ES-I3 (cell line): Measurements from ENCODE around the gene DNAI2.

ENCODE experiments used
- H3K36me3 ChIP-seq: 2 replicates; pipeline ENCODE4 v1.6.1; 2013; ENCODE audit warnings: mild to moderate bottlenecking, low read length, control low read depth, moderate library complexity; ENCODE audit not compliant: insufficient read depth
- H3K4me1 ChIP-seq: 2 replicates; pipeline ENCODE4 v1.6.1; 2013; ENCODE audit warnings: mild to moderate bottlenecking, control low read depth, low read length; ENCODE audit not compliant: insufficient read depth
- H3K9ac ChIP-seq: 2 replicates; pipeline ENCODE4 v1.6.1; 2013; ENCODE audit warnings: low read depth, mild to moderate bottlenecking, low read length, moderate library complexity
- H3K9me3 ChIP-seq: 2 replicates; pipeline ENCODE4 v1.6.1; 2013; ENCODE audit warnings: mild to moderate bottlenecking, low read length, moderate library complexity; ENCODE audit not compliant: control insufficient read depth, insufficient read depth

Gene DNAI2

DNA sequence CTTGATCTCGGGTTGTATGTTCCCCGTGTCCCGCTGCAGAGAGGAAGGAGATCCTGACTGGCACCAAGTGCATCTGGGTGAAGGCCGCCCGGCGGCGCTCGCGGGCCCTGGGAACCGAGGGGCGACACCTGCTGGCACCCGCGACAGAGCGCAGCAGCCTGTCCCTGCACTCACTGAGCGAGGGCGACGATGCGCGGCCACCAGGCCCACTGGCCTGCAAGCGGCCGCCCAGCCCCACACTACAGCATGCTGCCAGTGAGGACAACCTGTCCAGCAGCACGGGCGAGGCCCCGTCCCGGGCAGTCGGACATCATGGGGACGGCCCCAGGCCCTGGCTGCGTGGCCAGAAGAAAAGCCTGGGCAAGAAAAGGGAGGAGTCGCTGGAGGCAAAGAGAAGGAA lies 80.1 kb downstream of the DNAI2 start:
- Histone ChIP-seq H3K36me3 (no peaks in the 10 kb centered on the region), H3K9ac (no peak overlapping the region), H3K4me1 (no peaks in the 10 kb centered on the region; the same call in 1 of the 2 replicates), H3K9me3 (no peaks in the 10 kb centered on the region)

DNA sequence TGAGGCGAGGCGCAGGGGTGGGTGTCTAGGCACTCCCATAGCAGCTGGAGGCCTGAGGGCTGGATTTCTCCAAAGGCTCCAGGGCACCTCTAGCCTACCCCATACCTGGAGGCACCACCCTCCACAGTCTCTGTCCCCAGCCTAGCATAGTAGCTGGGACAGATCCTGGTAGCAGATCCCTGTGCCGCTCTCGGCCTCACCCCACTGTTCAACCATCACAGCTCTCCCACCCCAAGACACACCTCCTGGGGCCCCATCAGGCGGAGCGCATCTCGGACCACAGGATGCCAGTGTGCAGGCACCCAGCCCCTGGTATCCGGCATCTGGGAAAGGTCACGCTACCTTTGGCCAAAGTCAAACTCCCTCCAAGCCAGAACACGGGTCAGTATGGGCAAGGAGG lies 80.5 kb downstream of the DNAI2 start:
- Histone ChIP-seq H3K9me3 (no peaks in the 10 kb centered on the region), H3K9ac (no peak overlapping the region), H3K4me1 (no peaks in the 10 kb centered on the region; the same call in 1 of the 2 replicates), H3K36me3 (no peaks in the 10 kb centered on the region)

DNA sequence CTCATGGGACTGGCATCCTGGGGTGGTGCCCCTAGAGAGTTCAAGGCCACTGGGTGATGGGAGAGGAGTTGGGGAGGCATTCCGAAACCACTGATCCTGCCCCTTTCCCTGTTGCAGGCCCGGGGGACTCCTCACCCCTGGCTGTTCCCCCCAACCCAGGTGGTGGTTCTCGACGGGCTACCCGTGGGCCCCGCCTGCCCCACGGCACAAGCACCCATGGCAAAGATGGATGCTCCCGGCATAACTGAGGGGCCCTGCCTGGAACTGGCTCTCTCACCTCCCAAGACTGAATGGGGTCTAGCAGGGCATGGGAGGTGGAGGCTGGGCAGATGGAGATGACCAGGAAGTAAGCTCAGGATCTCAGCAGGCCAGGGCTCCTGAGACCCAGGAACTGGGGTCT lies 81.0 kb downstream of the DNAI2 start:
- no peaks in the 10 kb centered on the region for H3K36me3 ChIP-seq
- no peaks in the 10 kb centered on the region; the same call in 1 of the 2 replicates for H3K4me1 ChIP-seq
- H3K9me3 ChIP-seq: no peaks in the 10 kb centered on the region
- H3K9ac ChIP-seq: no peak overlapping the region

DNA sequence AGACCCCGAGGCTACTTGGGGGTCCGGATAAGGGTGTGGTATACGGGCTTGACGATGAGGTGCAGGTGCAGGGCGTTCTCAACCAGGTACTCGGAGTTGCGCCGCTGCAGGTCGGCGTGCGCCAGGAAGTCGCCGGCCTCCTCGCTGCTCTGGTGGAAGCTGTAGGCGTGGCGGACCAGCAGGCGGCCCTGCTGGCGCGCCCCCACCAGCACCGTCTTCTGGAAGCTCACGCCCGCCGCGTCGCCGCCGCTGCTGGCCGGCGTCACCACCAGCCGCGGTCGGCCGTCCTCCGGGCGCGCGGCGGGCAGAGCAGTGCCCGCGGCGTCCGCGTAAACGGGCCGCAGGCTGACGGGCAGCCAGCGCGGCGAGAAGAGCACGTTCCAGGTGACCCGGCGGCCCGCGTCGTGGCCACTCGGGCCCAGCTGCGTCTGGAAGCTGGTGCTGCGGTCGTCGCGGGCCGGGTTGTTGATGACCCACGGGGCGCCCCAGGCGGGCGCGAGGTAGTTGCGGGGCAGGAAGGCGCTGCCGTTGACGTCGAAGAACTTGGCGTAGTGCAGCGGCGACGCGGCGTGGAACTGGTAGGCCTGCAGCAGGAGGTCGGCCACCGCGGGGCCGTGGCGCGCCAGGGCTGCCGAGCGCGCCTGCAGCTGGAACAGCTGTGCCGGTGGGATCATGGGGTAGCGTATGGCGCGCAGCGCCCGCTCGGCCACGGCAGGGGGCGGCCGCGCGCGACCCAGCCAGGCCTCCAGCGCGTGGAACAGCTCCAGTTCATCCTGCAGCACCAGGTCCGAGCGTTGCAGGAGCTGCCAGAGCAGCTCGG lies 82.8 kb downstream of the DNAI2 start:
- no peaks in the 10 kb centered on the region for H3K9me3 ChIP-seq
- peaks cover 4% of the 10 kb centered on the region; the same call in 1 of the 2 replicates for H3K4me1 ChIP-seq
- no peaks in the 10 kb centered on the region for H3K36me3 ChIP-seq
- no peak overlapping the region for H3K9ac ChIP-seq

DNA sequence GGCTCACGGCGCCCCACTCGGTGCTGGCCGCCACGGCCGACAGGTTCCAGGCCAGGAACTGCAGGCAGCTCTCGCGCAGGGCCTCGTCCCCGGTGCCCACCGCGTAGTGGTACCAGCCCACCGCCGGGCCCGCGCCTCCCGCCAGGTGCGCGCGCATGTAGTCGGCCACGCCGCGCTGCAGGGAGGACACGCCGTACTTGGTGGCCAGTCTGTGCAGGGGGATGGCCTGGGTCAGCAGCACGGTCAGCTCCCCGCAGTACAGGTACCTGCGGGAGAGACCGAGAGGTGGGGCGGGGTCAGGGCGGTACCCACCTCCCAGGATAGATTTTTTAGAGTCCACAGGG lies 83.4 kb downstream of the DNAI2 start:
- Histone ChIP-seq H3K9ac (no peak overlapping the region), H3K4me1 (peaks cover 10% of the 10 kb centered on the region; the same call in 1 of the 2 replicates), H3K9me3 (no peaks in the 10 kb centered on the region), H3K36me3 (no peaks in the 10 kb centered on the region)

DNA sequence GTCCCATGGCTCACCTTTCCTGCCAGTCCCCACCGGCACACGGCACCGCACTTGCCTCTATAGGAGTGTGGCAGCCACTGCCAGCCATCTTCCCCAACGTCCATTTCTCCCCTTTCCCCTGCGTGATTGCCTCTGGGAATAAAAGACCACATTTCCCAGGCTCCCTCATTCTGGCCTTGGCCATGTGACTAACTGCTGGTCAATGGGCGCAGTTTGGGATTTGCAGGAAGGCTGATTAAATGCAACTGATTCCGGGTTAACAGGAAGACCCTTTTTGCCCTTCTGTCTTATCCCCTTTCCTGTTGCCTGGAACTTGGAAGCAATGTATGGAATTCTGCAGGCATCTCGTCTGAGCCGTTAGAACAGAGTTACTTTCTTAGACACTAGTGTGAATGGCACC lies 84.7 kb downstream of the DNAI2 start:
- Histone ChIP-seq H3K9me3 (no peaks in the 10 kb centered on the region), H3K4me1 (peaks cover 13% of the 10 kb centered on the region; the same call in 1 of the 2 replicates), H3K9ac (no peak overlapping the region), H3K36me3 (no peaks in the 10 kb centered on the region)

DNA sequence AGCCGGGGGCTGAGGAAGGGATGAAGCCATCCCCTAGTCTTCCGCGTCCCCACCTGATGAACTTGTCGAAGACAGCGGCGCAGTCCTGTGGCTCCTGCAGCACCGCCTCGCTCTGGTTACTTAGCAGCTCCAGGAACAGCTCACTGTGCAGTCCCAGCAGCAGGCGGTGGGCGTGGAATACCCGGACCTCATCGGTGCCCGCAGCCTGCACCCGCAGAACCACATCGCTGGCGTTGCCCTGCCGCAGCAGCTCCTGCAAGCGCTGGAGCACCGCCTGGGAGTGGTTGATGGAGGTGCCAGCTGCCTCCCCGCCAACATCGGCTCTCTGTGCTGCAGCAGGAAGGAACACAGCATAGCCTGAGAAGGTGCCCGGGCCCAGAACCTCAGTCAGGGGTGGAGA lies 85.9 kb downstream of the DNAI2 start:
- H3K9ac ChIP-seq: no peak overlapping the region
- H3K36me3 ChIP-seq: no peaks in the 10 kb centered on the region
- H3K4me1 ChIP-seq: peaks cover 13% of the 10 kb centered on the region; the same call in 1 of the 2 replicates
- no peaks in the 10 kb centered on the region for H3K9me3 ChIP-seq

DNA sequence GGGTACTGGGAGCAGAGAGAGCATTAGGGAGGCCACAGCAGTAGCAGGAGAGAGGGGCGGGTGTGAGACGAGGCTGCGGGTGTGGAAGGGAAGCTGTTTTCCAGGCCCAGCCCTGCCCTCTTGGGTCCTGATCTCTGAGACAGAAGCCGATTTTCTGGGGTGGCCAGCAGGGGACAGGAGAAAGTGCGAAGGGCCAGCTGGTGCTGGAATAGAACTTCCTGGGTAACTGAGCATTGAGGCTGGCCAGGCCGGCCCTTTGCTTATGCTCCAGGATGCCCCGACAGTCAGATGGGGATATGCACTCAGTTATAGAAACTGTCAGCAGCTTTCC lies 86.8 kb downstream of the DNAI2 start:
- Histone ChIP-seq H3K9ac (no peak overlapping the region; the same call in 1 of the 2 replicates), H3K36me3 (no peaks in the 10 kb centered on the region)

DNA sequence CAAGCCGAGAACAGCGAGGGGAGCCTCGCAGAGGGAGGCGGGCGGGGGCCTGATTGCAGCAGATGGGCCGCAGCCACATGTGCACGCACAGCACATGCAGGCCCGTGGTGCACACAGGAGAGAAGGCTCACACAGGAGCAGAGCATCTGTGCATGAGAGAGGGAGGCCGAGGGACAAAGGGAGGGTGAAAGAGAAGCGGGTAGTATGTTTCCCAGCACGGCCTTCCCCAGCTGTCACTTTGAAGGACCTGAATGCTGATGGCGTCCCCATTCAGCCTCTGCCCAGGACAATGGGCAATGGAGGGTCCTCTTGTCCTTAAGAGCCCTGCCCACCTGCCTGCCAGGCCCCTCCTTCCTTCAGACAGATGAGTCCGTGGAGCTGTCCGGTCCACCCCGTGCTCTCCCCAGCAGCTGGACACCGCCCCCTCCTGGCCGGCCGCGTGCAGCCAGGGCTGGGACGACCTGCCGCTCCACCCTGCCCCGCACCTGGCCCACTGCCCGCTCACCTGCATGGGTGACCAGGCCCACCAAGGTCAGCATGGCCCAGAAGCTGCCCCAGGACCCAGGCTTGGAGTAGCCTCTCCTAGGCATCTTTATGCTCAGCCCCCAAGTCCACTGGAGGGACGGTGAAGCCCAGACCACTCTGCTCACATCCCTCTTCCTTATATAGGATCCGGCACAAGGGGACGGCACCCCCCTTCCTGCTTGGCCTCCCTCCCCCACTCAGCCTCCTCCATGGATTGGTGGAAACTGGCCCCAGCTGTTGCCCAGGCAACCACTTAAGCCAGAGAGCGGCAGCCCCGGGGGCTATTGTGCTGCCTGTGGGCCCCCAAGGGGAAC lies 87.4 kb downstream of the DNAI2 start, which contains the start of gene BTBD17:
TSS of gene BTBD17 (minus strand) at position 639 of the 839 bp plus-strand sequence. CDS start at position 590, 49 bp downstream.
- H3K9ac ChIP-seq: peak within 1 kb of the TSS; percentile 34
- no peaks in the 10 kb centered on the region for H3K9me3 ChIP-seq
- peaks cover 13% of the 10 kb centered on the region; the same call in 1 of the 2 replicates for H3K4me1 ChIP-seq
- H3K36me3 ChIP-seq: no peaks in the 10 kb centered on the region

More for the DNA sequence above, 86.8 kb downstream of the DNAI2 start:
- Histone ChIP-seq H3K9me3 (no peaks in the 10 kb centered on the region), H3K4me1 (peaks cover 13% of the 10 kb centered on the region; the same call in 1 of the 2 replicates)

DNA sequence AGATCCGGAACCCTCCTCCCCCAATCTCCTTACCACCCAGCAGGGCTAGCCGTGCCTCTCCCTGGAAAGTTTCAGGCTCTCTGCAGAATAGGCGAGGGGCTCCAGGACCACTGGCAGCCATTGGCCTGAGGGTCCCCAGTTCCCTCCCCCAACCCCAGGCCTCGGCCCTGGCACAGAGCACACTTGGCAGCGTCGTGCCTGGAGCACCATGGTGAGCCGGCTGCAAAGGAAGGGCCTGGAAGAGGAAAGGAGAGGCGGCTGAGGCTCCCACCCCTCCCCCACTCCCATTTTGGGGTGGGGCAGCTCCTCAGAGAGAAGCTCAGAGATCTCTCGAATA lies 88.0 kb downstream of the DNAI2 start:
- no peaks in the 10 kb centered on the region for H3K36me3 ChIP-seq
- no peaks in the 10 kb centered on the region for H3K9me3 ChIP-seq
- peak overlapping the region; percentile 34; the same call in 1 of the 2 replicates for H3K9ac ChIP-seq
- peaks cover 13% of the 10 kb centered on the region; the same call in 1 of the 2 replicates for H3K4me1 ChIP-seq

DNA sequence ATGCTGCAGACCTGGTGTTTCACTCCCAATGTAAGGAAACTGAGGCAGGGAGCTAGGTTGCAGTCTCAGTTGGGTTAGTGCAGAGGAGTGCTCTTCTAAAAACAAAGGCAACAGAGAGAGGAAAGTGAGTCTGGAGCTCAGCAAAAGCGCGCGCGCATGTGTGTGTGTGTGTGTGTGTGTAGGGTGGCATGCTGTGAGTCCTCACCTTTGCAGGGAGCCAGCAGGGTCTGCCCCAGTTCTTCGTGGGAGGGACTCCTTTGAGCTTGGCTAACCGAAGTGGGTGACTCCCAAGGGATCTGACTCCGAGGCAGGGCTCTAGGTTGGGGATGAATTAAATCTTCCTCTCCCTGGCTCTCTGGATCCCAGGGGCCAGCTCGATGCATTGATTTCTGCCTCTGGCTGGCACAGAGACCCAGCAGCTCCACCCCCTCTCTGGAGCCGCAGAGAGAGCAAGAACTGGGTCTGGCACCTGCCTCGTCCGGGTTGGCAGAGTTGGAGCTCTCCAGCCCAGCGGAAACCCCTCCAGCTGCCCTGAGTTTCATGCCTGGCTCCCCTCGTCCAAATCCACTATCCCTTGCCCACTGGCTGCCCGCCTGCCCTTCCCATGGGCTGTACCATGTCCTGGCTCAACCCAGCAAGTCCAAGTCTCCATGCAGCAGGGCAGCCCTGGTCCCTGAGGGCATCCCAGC lies 88.9 kb downstream of the DNAI2 start:
- Histone ChIP-seq H3K9me3 (no peaks in the 10 kb centered on the region), H3K9ac (no peak overlapping the region), H3K36me3 (no peaks in the 10 kb centered on the region), H3K4me1 (peaks cover 13% of the 10 kb centered on the region; the same call in 1 of the 2 replicates)
